Right cardiac atrium (tissue), 5 donors: Measurements from ENCODE around the gene DUS3L. TPM values are rescaled to one million over a fixed set of nuclear protein-coding genes. Genes with fewer than 3 reads are reported as not detected.
"Not testable (repeated sequence)": the region's sequence is repeated elsewhere in the genome, so short reads cannot be mapped to it uniquely, and the experiment has no call there.

Experiments
- ATAC-seq, 2 donors: fragments of 200-7000 bp; cut with Tn5 transposase; one replicate each; pipeline versions ENCODE4 v1.8.0 to v1.9.1; 2020; ENCODE audit warnings: moderate library complexity in 2 of 2, mild to moderate bottlenecking in 1 of 2
- DNase-seq, 3 donors: peaks; one replicate each; pipeline ENCODE4 v3.0.0-alpha.2; 2020
- H3K27ac ChIP-seq: one replicate; pipeline ENCODE4 v1.5.1; 2013; ENCODE audit warnings: mild to moderate bottlenecking, low read length, control low read depth, moderate library complexity
- H3K27me3 ChIP-seq: one replicate; pipeline ENCODE4 v1.6.1; 2013; ENCODE audit not compliant: control insufficient read depth, insufficient read depth
- H3K4me1 ChIP-seq: one replicate; pipeline ENCODE4 v1.6.1; 2013; ENCODE audit warnings: low read length; ENCODE audit not compliant: control insufficient read depth, insufficient read depth
- H3K4me3 ChIP-seq: one replicate; pipeline ENCODE4 v1.5.1; 2013; ENCODE audit warnings: low read length, control low read depth
- H3K9me3 ChIP-seq: one replicate; pipeline ENCODE4 v1.6.1; 2013; ENCODE audit warnings: low read length; ENCODE audit not compliant: control insufficient read depth
- WGBS: extraction: QIAGEN DNeasy Blood & Tissue Kit; methylation state at CpG from one replicate; pipeline ENCODE4 v1.1.7; 2013; 5-methylcytosine and 5-hydroxymethylcytosine counted together
- intact Hi-C, 4 donors: fragments of 100-400 bp; cut with DNase I; formaldehyde crosslinking; loops; one replicate each; pipeline versions ENCODE4 v1.11.0 to v1.14.0; 2022 to 2023
- polyA plus RNA-seq: library from polyadenylated mRNA; stranded (reverse); fragments of 200-250 nt; gene quantifications from one replicate; pipeline ENCODE4 v1.2.3, GENCODE V29; 2013
- total RNA-seq, 4 donors: library from RNA; stranded (reverse); fragmentation: NEBNext Ultra II Directional; extraction: Animal tissue kit (Norgen Biotek cat#: 25700); gene quantifications; one replicate each; pipeline ENCODE4 v1.2.1, GENCODE V29; 2021
- donor health status: healthy with polysubstance abuse.
- donor health status: DM: no; HTN: yes; CAD: no.
- donor health status: DM: no; HTN: no; CAD: no.
- donor health status: DM: no; HTN: yes; CAD: no; lungs with severe emphysema.
- donor health status: DM: yes; HTN: yes; CAD: no.

DUS3L gene
- total and polyA plus RNA-seq, 5 donors: 15.5 to 27.3 (median 17.1) TPM

GRCh38 chr19:5753743-5754142, 37.2 kb downstream of the DUS3L start:
- DNase-seq (no peak), ATAC-seq (no peak)

GRCh38 chr19:5751709-5752108, 39.3 kb downstream of the DUS3L start:
- 81% methylated on average over 7 of the region's 7 CpGs for WGBS
- no peak overlapping the region for H3K4me3 ChIP-seq
- H3K27me3 ChIP-seq: no peaks in the 10 kb centered on the region
- H3K9me3 ChIP-seq: no peaks in the 10 kb centered on the region
- ATAC-seq: no peak
- intact Hi-C loops: no loop called here
- DNase-seq: no peak
- H3K27ac ChIP-seq: no peak overlapping the region
- no peaks in the 10 kb centered on the region for H3K4me1 ChIP-seq

More at GRCh38 chr19:5753743-5754142, 37.2 kb downstream of the DUS3L start:
- intact Hi-C loops: no loop called here
- Histone ChIP-seq H3K27ac (no peak overlapping the region), H3K4me3 (no peak overlapping the region), H3K4me1 (no peaks in the 10 kb centered on the region), H3K9me3 (no peaks in the 10 kb centered on the region), H3K27me3 (no peaks in the 10 kb centered on the region)
- WGBS: 72% methylated on average over 6 of the region's 6 CpGs

DNA sequence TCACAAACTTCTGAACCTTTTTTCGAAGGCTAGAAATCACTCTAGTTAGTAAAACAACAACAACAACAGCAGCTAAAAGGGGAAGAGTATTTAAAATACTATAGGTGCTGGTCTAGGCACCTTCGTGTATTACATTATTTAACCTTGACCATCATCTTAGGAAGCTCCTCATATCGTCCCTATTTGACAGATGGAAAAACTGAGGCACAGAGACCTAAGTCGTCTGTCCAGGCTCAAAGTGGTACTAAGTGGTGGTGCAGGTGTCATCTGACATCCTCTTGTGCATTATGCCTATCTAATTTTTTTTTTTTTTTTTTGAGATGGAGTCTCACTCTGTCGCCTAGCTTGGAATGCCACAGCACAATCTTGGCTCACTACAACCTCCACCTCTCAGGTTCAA, 41.5 kb downstream of the DUS3L start:
- DNase-seq: no peak

DNA sequence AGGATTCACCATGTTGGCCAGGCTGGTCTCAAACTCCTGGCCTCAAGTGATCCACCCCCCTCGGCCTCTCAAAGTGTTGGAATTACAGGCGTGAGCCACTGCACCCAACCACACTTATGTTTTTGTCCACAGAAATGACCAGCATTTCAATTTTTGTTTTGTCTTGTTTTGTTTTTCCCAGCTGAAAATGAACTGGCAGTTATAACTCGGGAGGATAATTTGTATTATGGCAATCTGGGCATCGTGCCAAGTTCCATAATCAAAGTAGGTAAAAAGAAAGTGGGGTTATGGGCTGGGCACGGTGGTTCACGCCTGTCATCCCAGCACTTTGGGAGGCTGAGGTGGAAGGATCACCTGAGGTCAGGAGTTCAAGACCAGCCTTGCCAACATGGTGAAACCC, 42.0 kb downstream of the DUS3L start:
- H3K27ac ChIP-seq, DNase-seq, H3K27me3 ChIP-seq, H3K4me3 ChIP-seq, H3K4me1 ChIP-seq, H3K9me3 ChIP-seq, intact Hi-C loops, ATAC-seq: not testable (repeated sequence)
- WGBS: 37% methylated on average over 6 of the region's 6 CpGs

More for the DNA sequence above, 41.5 kb downstream of the DUS3L start:
- 85% methylated on average over 5 of the region's 5 CpGs for WGBS
- no peak for ATAC-seq
- intact Hi-C loops: no loop called here
- H3K4me3 ChIP-seq: no peak overlapping the region
- H3K4me1 ChIP-seq: no peaks in the 10 kb centered on the region
- no peak overlapping the region for H3K27ac ChIP-seq
- no peaks in the 10 kb centered on the region for H3K27me3 ChIP-seq
- H3K9me3 ChIP-seq: no peaks in the 10 kb centered on the region

GRCh38 chr19:5744999-5745398, 46.0 kb downstream of the DUS3L start:
- H3K4me1 ChIP-seq, H3K27ac ChIP-seq, DNase-seq, intact Hi-C loops, H3K4me3 ChIP-seq, ATAC-seq, H3K27me3 ChIP-seq, H3K9me3 ChIP-seq: not testable (repeated sequence)
- WGBS: 77% methylated on average over 10 of the region's 10 CpGs

DNA sequence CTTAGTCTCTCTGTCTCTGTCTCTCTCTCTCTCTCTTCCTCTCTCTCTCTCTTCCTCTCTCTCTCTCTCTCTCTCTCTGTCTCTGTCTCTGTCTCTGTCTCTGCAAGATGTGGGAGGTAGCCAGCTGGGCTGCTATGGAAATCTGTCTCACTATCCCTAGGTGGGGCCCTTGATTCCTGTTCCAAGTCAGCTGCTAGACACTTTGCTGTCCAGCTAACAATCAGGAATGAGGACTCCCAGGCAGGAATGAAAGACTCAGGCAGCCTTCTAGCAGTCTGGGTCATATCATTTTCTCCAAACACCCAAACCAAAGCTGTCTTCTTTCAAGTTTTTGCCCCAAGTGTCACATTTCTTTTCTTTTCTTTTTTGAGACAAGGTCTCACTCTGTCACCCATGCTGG, 47.3 kb downstream of the DUS3L start:
- DNase-seq (no peak), ATAC-seq (no peak)
- Histone ChIP-seq H3K9me3 (no peaks in the 10 kb centered on the region), H3K4me3 (no peak overlapping the region), H3K27ac (no peak overlapping the region), H3K27me3 (no peaks in the 10 kb centered on the region), H3K4me1 (no peaks in the 10 kb centered on the region)
- intact Hi-C loops: no loop called here

DNA sequence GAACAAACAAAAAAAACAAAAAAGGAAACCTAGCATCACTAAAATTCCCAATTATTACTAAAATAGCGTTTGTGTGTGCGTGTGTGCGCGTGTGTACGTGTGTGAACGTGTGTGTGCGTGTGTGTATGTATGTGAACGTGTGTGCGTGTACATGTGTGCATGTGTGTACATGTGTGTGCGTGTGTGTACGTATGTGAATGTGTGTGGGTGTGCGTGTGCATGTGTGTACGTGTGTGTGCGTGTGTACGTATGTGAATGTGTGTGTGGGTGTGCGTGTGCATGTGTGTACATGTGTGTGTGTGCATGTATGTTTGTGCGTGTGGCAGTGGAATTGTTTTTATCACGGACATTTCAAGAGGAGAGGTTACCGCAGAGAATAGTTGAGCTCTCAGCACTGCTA, 48.9 kb downstream of the DUS3L start:
- 86% methylated on average over 19 of the region's 19 CpGs for WGBS

GRCh38 chr19:5738423-5738822, 52.5 kb downstream of the DUS3L start:
- Histone ChIP-seq H3K4me1 (no peaks in the 10 kb centered on the region), H3K4me3 (no peak overlapping the region), H3K9me3 (no peaks in the 10 kb centered on the region), H3K27ac (no peak overlapping the region), H3K27me3 (no peaks in the 10 kb centered on the region)
- WGBS: 78% methylated on average over 8 of the region's 8 CpGs
- ATAC-seq (no peak), DNase-seq (no peak)
- intact Hi-C loops: no loop called here

More for the DNA sequence above, 48.9 kb downstream of the DUS3L start:
- DNase-seq (no peak), ATAC-seq (no peak)
- Histone ChIP-seq H3K27ac (no peak overlapping the region), H3K4me3 (no peak overlapping the region), H3K4me1 (no peaks in the 10 kb centered on the region), H3K9me3 (no peaks in the 10 kb centered on the region), H3K27me3 (no peaks in the 10 kb centered on the region)
- intact Hi-C loops: no loop called here

Other genes with a start within 250 kb of the DUS3L start
- under 1 TPM in 3 of 4 donors, not detected in 1; 0.06 to 0.11 (median 0.08) TPM for gene TINCR, start 223.2 kb downstream of the DUS3L start, total RNA-seq
- gene TINCR, start 223.2 kb downstream of the DUS3L start, polyA plus RNA-seq: 0.34 TPM
- gene SAFB2, start 168.4 kb downstream of the DUS3L start, total RNA-seq: 10 to 100 TPM; 53.3 to 68.8 (median 63.1) TPM
- gene SAFB2, start 168.4 kb downstream of the DUS3L start, polyA plus RNA-seq: 43.6 TPM
- 10 to 100 TPM; 50.5 to 65.0 (median 61.8) TPM for gene SAFB, start 168.1 kb downstream of the DUS3L start, total RNA-seq
- 48.4 TPM for gene SAFB, start 168.1 kb downstream of the DUS3L start, polyA plus RNA-seq
- gene MICOS13, start 110.6 kb downstream of the DUS3L start, total RNA-seq: 100 to 1,000 TPM; 132 to 175 (median 149) TPM
- gene MICOS13, start 110.6 kb downstream of the DUS3L start, polyA plus RNA-seq: 296 TPM
- gene HSD11B1L, start 110.1 kb downstream of the DUS3L start, total RNA-seq: 1 to 10 TPM; 4.3 to 7.1 (median 6.8) TPM
- gene HSD11B1L, start 110.1 kb downstream of the DUS3L start, polyA plus RNA-seq: 9.8 TPM
- gene RPL36, start 100.9 kb downstream of the DUS3L start, total RNA-seq: 100 to 1,000 TPM; 451 to 525 (median 478) TPM
- 727 TPM for gene RPL36, start 100.9 kb downstream of the DUS3L start, polyA plus RNA-seq
- 10 to 100 TPM; 55.4 to 66.2 (median 59.3) TPM for gene LONP1, start 71.0 kb downstream of the DUS3L start, total RNA-seq
- 60.3 TPM for gene LONP1, start 71.0 kb downstream of the DUS3L start, polyA plus RNA-seq
- gene CATSPERD, start 70.5 kb downstream of the DUS3L start, total RNA-seq: not detected
- not detected for gene CATSPERD, start 70.5 kb downstream of the DUS3L start, polyA plus RNA-seq
- gene PRR22, start 6.4 kb downstream of the DUS3L start, total RNA-seq: 1 to 10 TPM in 2 of 4 donors, under 1 TPM in 2; 0.74 to 1.7 (median 1.2) TPM
- gene PRR22, start 6.4 kb downstream of the DUS3L start, polyA plus RNA-seq: 0.84 TPM
- 10 to 100 TPM; 31.6 to 57.1 (median 52.5) TPM for gene NRTN, start 13.9 kb upstream of the DUS3L start, total RNA-seq
- gene NRTN, start 13.9 kb upstream of the DUS3L start, polyA plus RNA-seq: 31.7 TPM
- gene FUT6, start 48.5 kb upstream of the DUS3L start, total RNA-seq: not detected
- gene FUT6, start 48.5 kb upstream of the DUS3L start, polyA plus RNA-seq: not detected
- not detected for gene FUT3, start 60.3 kb upstream of the DUS3L start, total RNA-seq
- gene FUT3, start 60.3 kb upstream of the DUS3L start, polyA plus RNA-seq: not detected
- gene FUT5, start 79.4 kb upstream of the DUS3L start, total RNA-seq: not detected
- gene FUT5, start 79.4 kb upstream of the DUS3L start, polyA plus RNA-seq: not detected
- 100 to 1,000 TPM; 515 to 756 (median 624) TPM for gene NDUFA11, start 112.6 kb upstream of the DUS3L start, total RNA-seq
- gene NDUFA11, start 112.6 kb upstream of the DUS3L start, polyA plus RNA-seq: 1,214 TPM
- gene VMAC, start 113.7 kb upstream of the DUS3L start, total RNA-seq: 1 to 10 TPM; 1.9 to 5.8 (median 3.8) TPM
- gene VMAC, start 113.7 kb upstream of the DUS3L start, polyA plus RNA-seq: 3.6 TPM
- gene CAPS, start 123.1 kb upstream of the DUS3L start, total RNA-seq: 10 to 100 TPM in 2 of 4 donors, 1 to 10 TPM in 2; 8.9 to 14.2 (median 9.9) TPM
- 7.1 TPM for gene CAPS, start 123.1 kb upstream of the DUS3L start, polyA plus RNA-seq
- 10 to 100 TPM; 54.8 to 73.8 (median 67.7) TPM for gene RANBP3, start 187.0 kb upstream of the DUS3L start, total RNA-seq
- gene RANBP3, start 187.0 kb upstream of the DUS3L start, polyA plus RNA-seq: 49.6 TPM